Dendritic cell treated with granulocyte-macrophage colony-stimulating factor and Interleukin-4, amounts not matched to agents 40 ng/mL and 50 ng/mL, for 4 days (primary cell): Measurements from ENCODE around the gene TEFM.
A peak's percentile ranks its signal among the peaks of the same experiment; 100 is the strongest.
"Not testable (repeated sequence)": the region's sequence is repeated elsewhere in the genome, so short reads cannot be mapped to it uniquely, and the experiment has no call there.

ENCODE experiments used
- H3K27ac Mint-ChIP-seq: one replicate; pipeline ENCODE4 v1.8.0; 2022; ENCODE audit warnings: mild to moderate bottlenecking, mixed read lengths
- H3K27me3 Mint-ChIP-seq: one replicate; pipeline ENCODE4 v1.8.0; 2022; ENCODE audit warnings: mild to moderate bottlenecking, mixed read lengths
- H3K36me3 Mint-ChIP-seq: one replicate; pipeline ENCODE4 v1.8.0; 2022; ENCODE audit warnings: low read depth, mixed read lengths
- H3K4me1 Mint-ChIP-seq: one replicate; pipeline ENCODE4 v1.8.0; 2022; ENCODE audit warnings: low read depth, mixed read lengths
- H3K4me3 Mint-ChIP-seq: one replicate; pipeline ENCODE4 v1.8.0; 2022; ENCODE audit warnings: mild to moderate bottlenecking, moderate library complexity, mixed read lengths
- H3K9me3 Mint-ChIP-seq: one replicate; pipeline ENCODE4 v1.8.0; 2022; ENCODE audit warnings: mixed read lengths
- intact Hi-C: fragments of 100-400 bp; cut with micrococcal nuclease; formaldehyde crosslinking; loops from one replicate; pipeline ENCODE4 v1.15.0; 2022

Gene TEFM

DNA sequence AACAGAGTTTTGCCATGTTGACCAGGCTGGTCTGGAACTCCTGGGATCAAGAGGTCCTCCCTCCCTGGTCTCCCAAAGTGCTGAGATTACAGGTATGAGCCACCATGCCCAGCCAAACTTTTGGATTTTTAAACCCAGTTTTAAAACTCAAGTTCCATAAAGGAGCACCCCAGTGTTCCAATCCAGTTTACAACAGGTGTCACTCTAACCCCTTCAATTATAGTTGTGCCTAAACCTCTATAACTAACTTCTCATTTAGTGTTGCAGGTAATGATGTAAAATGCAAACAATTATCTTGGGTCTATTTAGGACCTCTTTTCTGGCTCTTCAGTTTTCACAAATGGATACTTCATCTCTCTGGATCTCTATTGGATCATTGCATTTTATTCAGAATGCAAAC is 7.9 kb upstream of the TEFM start:
- intact Hi-C loops: no loop called here
- Mint-ChIP-seq H3K4me1 (peaks cover 3% of the 10 kb centered on the region), H3K9me3 (no peaks in the 10 kb centered on the region), H3K27ac (no peak overlapping the region), H3K36me3 (no peaks in the 10 kb centered on the region), H3K4me3 (no peak overlapping the region), H3K27me3 (peaks cover 2% of the 10 kb centered on the region)

DNA sequence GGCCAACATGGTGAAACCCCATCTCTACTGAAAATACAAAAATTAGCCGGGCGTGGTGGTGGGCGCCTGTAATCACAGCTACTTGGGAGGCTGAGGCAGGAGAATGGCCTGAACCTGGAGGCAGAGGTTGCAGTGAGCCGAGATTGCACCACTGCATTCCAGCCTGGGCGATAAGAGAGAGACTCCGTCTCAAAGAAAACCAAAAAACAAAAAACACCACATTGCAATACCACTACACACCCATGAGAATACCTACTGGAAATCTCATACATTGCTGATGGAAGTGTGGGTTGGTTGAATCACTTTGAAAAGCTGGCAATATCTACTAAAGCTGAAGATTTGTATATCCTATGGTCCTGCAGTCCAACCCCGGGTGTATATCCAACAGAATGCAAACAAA is 4.1 kb upstream of the TEFM start:
- Mint-ChIP-seq H3K36me3 (peaks cover 12% of the 10 kb centered on the region), H3K4me1 (peaks cover 24% of the 10 kb centered on the region)
- H3K9me3 Mint-ChIP-seq, H3K27ac Mint-ChIP-seq, H3K4me3 Mint-ChIP-seq, H3K27me3 Mint-ChIP-seq, intact Hi-C loops: not testable (repeated sequence)

DNA sequence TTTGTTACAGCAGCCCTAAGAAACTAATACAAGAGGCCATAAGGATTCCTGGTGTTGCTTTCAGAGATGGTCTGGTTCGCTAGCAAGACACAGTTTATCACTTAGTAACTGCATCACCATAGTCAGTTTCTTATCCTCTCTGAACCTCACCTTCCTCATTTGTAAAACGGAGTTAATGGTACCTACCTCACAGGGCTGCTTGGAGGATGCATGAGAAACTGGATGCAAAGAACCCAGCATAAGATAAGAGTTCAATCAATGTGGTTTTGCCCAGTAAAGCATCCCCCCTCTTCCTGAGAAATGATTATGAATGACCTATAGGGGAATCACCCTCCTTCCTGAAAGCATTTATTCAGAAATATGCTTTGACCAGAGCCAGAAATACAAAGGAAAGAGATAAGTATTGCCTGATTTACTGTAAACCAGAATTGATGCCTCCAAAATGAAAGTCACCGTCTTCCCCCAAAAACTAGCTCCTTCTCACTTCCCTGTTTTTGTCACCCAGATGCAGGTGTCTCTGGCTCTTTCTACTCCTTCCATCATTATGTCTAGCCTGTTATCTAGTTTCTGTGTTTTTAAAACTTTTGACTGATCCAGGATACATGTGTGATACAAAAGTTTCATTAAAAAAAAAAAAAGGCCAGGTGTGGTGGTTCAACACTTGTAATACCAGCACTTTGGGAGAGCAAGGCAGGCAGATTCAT is 2.8 kb upstream of the TEFM start:
- H3K4me1 Mint-ChIP-seq: peaks cover 25% of the 10 kb centered on the region
- intact Hi-C loops: loop anchor here (5.0 kb wide), 1 partner anchor 63 kb away; the partner anchor contains the start of gene RNF135
- no peak overlapping the region for H3K4me3 Mint-ChIP-seq
- no peaks in the 10 kb centered on the region for H3K9me3 Mint-ChIP-seq
- no peaks in the 10 kb centered on the region for H3K27me3 Mint-ChIP-seq
- peaks cover 16% of the 10 kb centered on the region for H3K36me3 Mint-ChIP-seq
- no peak overlapping the region for H3K27ac Mint-ChIP-seq

- peaks cover 40% of the 10 kb centered on the region for H3K4me1 Mint-ChIP-seq
- no peaks in the 10 kb centered on the region for H3K9me3 Mint-ChIP-seq
- no peaks in the 10 kb centered on the region for H3K27me3 Mint-ChIP-seq
- H3K36me3 Mint-ChIP-seq: peaks cover 44% of the 10 kb centered on the region
- intact Hi-C loops: loop anchor here (2.0 to 5.0 kb wide), 2 partner anchors 17 to 67 kb away; partner anchors contain the start of gene RNF135
- H3K27ac Mint-ChIP-seq: peak overlapping the region; percentile 88
- peak overlapping the region; percentile 91 for H3K4me3 Mint-ChIP-seq
These were observed 317 bp downstream of the TEFM start for GRCh38 chr17:30905742-30906100.

GRCh38 chr17:30897311-30897710 is 8.7 kb downstream of the TEFM start:
- no peaks in the 10 kb centered on the region for H3K27me3 Mint-ChIP-seq
- H3K9me3 Mint-ChIP-seq: no peaks in the 10 kb centered on the region
- peaks cover 52% of the 10 kb centered on the region for H3K36me3 Mint-ChIP-seq
- no peak overlapping the region for H3K4me3 Mint-ChIP-seq
- intact Hi-C loops: no loop called here
- H3K4me1 Mint-ChIP-seq: peaks cover 10% of the 10 kb centered on the region
- no peak overlapping the region for H3K27ac Mint-ChIP-seq

DNA sequence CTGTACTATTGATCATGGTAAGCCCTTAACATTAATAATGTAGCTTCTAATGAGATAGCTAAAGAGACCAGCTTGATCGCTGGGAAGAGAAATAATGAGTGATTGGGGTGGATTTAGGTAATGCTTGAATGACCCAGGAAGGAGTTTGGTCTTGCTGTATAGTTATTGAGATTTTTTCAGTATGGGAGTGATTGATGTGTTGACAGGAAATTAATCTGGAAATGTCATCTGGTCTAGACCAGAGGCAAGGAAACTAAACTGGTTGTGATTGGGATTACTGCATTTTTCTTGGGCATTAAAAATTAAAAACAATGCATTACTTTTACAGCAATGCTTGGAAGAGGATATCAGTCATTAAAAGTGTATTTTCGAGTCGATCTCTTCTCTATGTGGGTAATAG is 11.8 kb downstream of the TEFM start:
- Mint-ChIP-seq H3K27ac (no peak overlapping the region), H3K27me3 (no peaks in the 10 kb centered on the region), H3K9me3 (no peaks in the 10 kb centered on the region), H3K36me3 (peaks cover 41% of the 10 kb centered on the region), H3K4me3 (no peak overlapping the region), H3K4me1 (no peaks in the 10 kb centered on the region)
- intact Hi-C loops: no loop called here

GRCh38 chr17:30886187-30886586 is 19.9 kb downstream of the TEFM start:
- no peaks in the 10 kb centered on the region for H3K4me1 Mint-ChIP-seq
- H3K36me3 Mint-ChIP-seq: peaks cover 14% of the 10 kb centered on the region

GRCh38 chr17:30869005-30869404 is 37.0 kb downstream of the TEFM start:
- no peaks in the 10 kb centered on the region for H3K9me3 Mint-ChIP-seq
- H3K36me3 Mint-ChIP-seq: peaks cover 39% of the 10 kb centered on the region
- no peak overlapping the region for H3K27ac Mint-ChIP-seq
- H3K4me3 Mint-ChIP-seq: no peak overlapping the region
- intact Hi-C loops: no loop called here
- no peaks in the 10 kb centered on the region for H3K4me1 Mint-ChIP-seq
- H3K27me3 Mint-ChIP-seq: no peaks in the 10 kb centered on the region

More at GRCh38 chr17:30886187-30886586, 19.9 kb downstream of the TEFM start:
- H3K27me3 Mint-ChIP-seq: no peaks in the 10 kb centered on the region
- intact Hi-C loops: no loop called here
- no peak overlapping the region for H3K4me3 Mint-ChIP-seq
- no peaks in the 10 kb centered on the region for H3K9me3 Mint-ChIP-seq
- H3K27ac Mint-ChIP-seq: no peak overlapping the region

DNA sequence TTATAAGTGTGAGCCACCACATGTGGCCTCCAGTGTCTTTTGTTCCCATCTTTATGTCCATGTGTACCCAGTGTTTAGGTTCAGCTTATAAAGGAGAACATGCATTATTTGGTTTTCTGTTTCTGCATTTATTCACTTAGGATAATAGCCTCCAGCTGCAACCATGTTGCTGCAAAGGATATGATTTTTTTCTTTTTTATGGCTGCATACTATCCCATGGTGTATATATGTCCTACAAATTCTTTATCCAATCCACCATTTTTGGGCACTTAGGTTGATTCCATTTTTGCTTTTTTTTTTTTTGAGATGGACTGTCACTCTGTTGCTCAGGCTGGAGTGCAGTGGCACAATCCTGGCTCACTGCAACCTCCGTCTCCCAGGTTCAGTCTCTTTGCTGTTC is 41.4 kb downstream of the TEFM start:
- Mint-ChIP-seq H3K27ac (no peak overlapping the region), H3K27me3 (no peaks in the 10 kb centered on the region), H3K4me1 (no peaks in the 10 kb centered on the region), H3K4me3 (no peak overlapping the region), H3K36me3 (peaks cover 26% of the 10 kb centered on the region), H3K9me3 (no peaks in the 10 kb centered on the region)
- intact Hi-C loops: no loop called here

- intact Hi-C loops: no loop called here
- no peak overlapping the region for H3K27ac Mint-ChIP-seq
- H3K36me3 Mint-ChIP-seq: peaks cover 26% of the 10 kb centered on the region
- no peaks in the 10 kb centered on the region for H3K9me3 Mint-ChIP-seq
- H3K4me3 Mint-ChIP-seq: no peak overlapping the region
- no peaks in the 10 kb centered on the region for H3K27me3 Mint-ChIP-seq
- H3K4me1 Mint-ChIP-seq: no peaks in the 10 kb centered on the region
These were observed 47.3 kb downstream of the TEFM start for GRCh38 chr17:30858556-30859250.

DNA sequence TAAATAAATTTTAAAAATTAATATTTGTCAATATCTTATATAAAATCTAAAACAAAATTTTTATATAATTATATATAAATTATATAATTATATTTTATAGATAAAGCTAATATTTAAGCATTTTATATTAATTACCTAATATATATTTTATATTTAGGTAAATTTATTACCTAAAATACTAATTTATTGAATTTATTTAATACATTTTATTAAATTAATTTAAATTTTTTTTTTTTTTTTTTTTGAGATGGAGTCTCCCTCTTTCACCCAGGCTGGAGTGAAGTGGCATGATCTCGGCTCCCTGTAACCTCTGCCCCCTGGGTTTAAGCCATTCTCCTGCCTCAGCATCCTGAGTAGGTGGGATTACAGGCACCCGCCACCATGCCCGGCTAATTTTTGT is 51.9 kb downstream of the TEFM start:
- intact Hi-C loops: no loop called here
- no peaks in the 10 kb centered on the region for H3K9me3 Mint-ChIP-seq
- H3K27me3 Mint-ChIP-seq: no peaks in the 10 kb centered on the region
- H3K4me1 Mint-ChIP-seq: no peaks in the 10 kb centered on the region
- peaks cover 14% of the 10 kb centered on the region for H3K36me3 Mint-ChIP-seq
- H3K4me3 Mint-ChIP-seq: no peak overlapping the region
- no peak overlapping the region for H3K27ac Mint-ChIP-seq
